SK-N-MC (cell line): ENCODE measurements around the gene HLCS.

ENCODE experiments used
- EZH2 ChIP-seq: fragments of 200-600 bp; sonication (generic); IDR thresholded peaks from one replicate; pipeline ENCODE4 v1.6.1; 2017; ENCODE audit warnings: antibody characterized with exemption
- FOXP2 ChIP-seq: optimal IDR thresholded peaks from 2 replicates; pipeline ENCODE3; 2011; ENCODE audit warnings: mild to moderate bottlenecking, moderate library complexity; ENCODE audit not compliant: insufficient read depth; ENCODE audit errors: extremely low read length, control extremely low read depth

- no peak for TF ChIP-seq FOXP2
- TF ChIP-seq EZH2, result no peak
Measured at GRCh38 chr21:36792505-36792967, 173.9 kb downstream of the HLCS start.
